Pancreas (tissue), 10 donors: Measurements from ENCODE around the gene BMERB1. TPM values are rescaled to one million over a fixed set of nuclear protein-coding genes. Genes with fewer than 3 reads are reported as not detected.

ENCODE experiments used
- ATAC-seq, 4 donors: fragments of 200-7000 bp; cut with Tn5 transposase; one replicate each; pipeline versions ENCODE4 v1.8.0 to v1.9.1; 2020; ENCODE audit warnings: mild to moderate bottlenecking in 4 of 4, moderate library complexity in 4 of 4
- DNase-seq, 6 donors: peaks; one replicate each; pipeline ENCODE4 v3.0.0-alpha.2; 2020
- FAIRE-seq: peaks from 2 replicates; lab custom pipeline; 2012; peaks lifted over from hg19 to GRCh38; lab: Jason Lieb, UNC
- H3K27ac ChIP-seq, 4 donors: fragments of 200-600 bp; sonication (generic); 1 replicate in 3 of 4; 2 replicates in 1 of 4; pipeline versions ENCODE4 v1.5.0 to v1.8.0; 2020
- H3K27me3 ChIP-seq, 4 donors: fragments of 200-600 bp; one replicate each; pipeline ENCODE4 v1.8.0; 2021
- H3K36me3 ChIP-seq, 3 donors: fragments of 200-600 bp; sonication (generic) in 1 of 3; one replicate each; pipeline versions ENCODE4 v1.5.0 to v1.8.0; 2020 to 2021
- H3K4me1 ChIP-seq, 3 donors: fragments of 200-600 bp; one replicate each; pipeline ENCODE4 v1.8.0; 2021
- H3K4me3 ChIP-seq, 4 donors: fragments of 200-600 bp; sonication (generic) in 2 of 4; one replicate each; pipeline versions ENCODE4 v1.5.0 to v1.8.0; 2020 to 2021
- H3K9me3 ChIP-seq, 4 donors: fragments of 200-600 bp; one replicate each; pipeline ENCODE4 v1.8.0; 2021
- WGBS, 2 donors: extraction: QIAGEN DNeasy Blood & Tissue Kit; methylation state at CpG; one replicate each; pipeline ENCODE4 v1.1.7; 2013; 5-methylcytosine and 5-hydroxymethylcytosine counted together
- intact Hi-C, 3 donors: fragments of 100-400 bp; cut with DNase I; formaldehyde crosslinking; loops; one replicate each; pipeline versions ENCODE4 v1.11.1 to v1.14.2; 2022
- polyA plus RNA-seq, 2 donors: library from polyadenylated mRNA; stranded (reverse); fragments of 200-250 nt; gene quantifications; one replicate each; pipeline ENCODE4 v1.2.3, GENCODE V29; 2013
- total RNA-seq, 6 donors: library from RNA; stranded (reverse); fragmentation: NEBNext Ultra II Directional in 4 of 6; extraction: Animal tissue kit (Norgen Biotek cat#: 25700) in 4 of 6; gene quantifications; one replicate each; pipeline versions ENCODE4 v1.2.1 to v1.2.4, GENCODE V29; 2021 to 2023
- TF ChIP-seq, protein P1 (sequence below), 4 donors: fragments of 200-600 bp; sonication (generic) in 3 of 4; IDR thresholded peaks; one replicate each; pipeline versions ENCODE4 v1.5.0 to v1.8.0; 2021; ENCODE audit warnings: antibody characterized with exemption in 4 of 4
- donor health status: healthy with polysubstance abuse.
- donor health status: DM: no; HTN: no; CAD: no; lungs with moderate emphysema.
- donor health status: DM: no; HTN: no; CAD: no.
- donor health status: control.
- donor health status: control.
- donor health status: Bipolar disorder and iron deficiency.
- donor health status: DM: yes; HTN: yes; CAD: no.
- donor health status: DM: no; HTN: no; CAD: no.
- donor health status: DM: no; HTN: no; CAD: no.
- donor health status: DM: yes; HTN: yes; CAD: no.

BMERB1 gene
- total and polyA plus RNA-seq, 8 donors: 10.3 to 21.7 (median 17.5) TPM

GRCh38 chr16:15483857-15484256 lies 49.5 kb downstream of the BMERB1 start:
- Histone ChIP-seq H3K4me1 (peaks cover 0 to 10% (median 0%) of the 10 kb centered on the region in 3 donors), H3K4me3 (no peak overlapping the region), H3K27me3 (no peaks in the 10 kb centered on the region), H3K27ac (no peak overlapping the region), H3K36me3 (no peaks in the 10 kb centered on the region), H3K9me3 (no peaks in the 10 kb centered on the region)
- WGBS, 2 donors: 92 to 95% methylated on average over 2 of the region's 2 CpGs
- FAIRE-seq (no peak), DNase-seq (no peak), ATAC-seq (no peak)
- intact Hi-C loops: no loop called here
- TF ChIP-seq, protein P1, sequence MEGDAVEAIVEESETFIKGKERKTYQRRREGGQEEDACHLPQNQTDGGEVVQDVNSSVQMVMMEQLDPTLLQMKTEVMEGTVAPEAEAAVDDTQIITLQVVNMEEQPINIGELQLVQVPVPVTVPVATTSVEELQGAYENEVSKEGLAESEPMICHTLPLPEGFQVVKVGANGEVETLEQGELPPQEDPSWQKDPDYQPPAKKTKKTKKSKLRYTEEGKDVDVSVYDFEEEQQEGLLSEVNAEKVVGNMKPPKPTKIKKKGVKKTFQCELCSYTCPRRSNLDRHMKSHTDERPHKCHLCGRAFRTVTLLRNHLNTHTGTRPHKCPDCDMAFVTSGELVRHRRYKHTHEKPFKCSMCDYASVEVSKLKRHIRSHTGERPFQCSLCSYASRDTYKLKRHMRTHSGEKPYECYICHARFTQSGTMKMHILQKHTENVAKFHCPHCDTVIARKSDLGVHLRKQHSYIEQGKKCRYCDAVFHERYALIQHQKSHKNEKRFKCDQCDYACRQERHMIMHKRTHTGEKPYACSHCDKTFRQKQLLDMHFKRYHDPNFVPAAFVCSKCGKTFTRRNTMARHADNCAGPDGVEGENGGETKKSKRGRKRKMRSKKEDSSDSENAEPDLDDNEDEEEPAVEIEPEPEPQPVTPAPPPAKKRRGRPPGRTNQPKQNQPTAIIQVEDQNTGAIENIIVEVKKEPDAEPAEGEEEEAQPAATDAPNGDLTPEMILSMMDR (IDR thresholded peaks at IDR 0.05): no peak

- Histone ChIP-seq H3K4me3 (no peak overlapping the region), H3K36me3 (no peaks in the 10 kb centered on the region), H3K27me3 (no peaks in the 10 kb centered on the region), H3K4me1 (peaks cover 0 to 10% (median 0%) of the 10 kb centered on the region in 3 donors), H3K27ac (no peak overlapping the region), H3K9me3 (no peaks in the 10 kb centered on the region)
- DNase-seq (no peak), FAIRE-seq (no peak), ATAC-seq (no peak)
- TF ChIP-seq, protein P1 (IDR thresholded peaks at IDR 0.05): no peak
- 73 to 75% methylated on average over 5 of the region's 5 CpGs for WGBS, 2 donors
- intact Hi-C loops: no loop called here
Observed at GRCh38 chr16:15484662-15485061, 50.3 kb downstream of the BMERB1 start.

DNA sequence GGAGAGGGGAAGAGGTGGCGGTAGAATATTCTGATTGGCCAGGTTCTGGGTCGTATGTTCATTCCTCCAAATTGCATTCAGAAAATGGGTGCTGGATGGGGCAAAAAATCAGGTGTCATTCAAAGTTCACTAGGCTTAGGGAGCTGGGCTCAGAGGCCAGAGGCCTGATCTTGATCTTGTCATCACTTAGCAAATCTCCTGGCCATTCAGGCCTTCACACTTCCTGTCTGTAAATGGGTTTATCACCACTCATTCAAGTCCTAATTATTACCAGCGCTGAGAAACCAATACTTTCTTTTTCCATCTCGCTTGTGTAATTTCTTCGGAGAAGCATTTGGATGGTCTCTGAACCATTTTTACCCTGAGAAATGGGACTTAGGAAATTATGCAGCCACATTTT lies 50.8 kb downstream of the BMERB1 start:
- H3K4me1 ChIP-seq: peaks cover 0 to 10% (median 0%) of the 10 kb centered on the region in 3 donors
- ATAC-seq (no peak), FAIRE-seq (no peak), DNase-seq (no peak)
- intact Hi-C loops: no loop called here
- 96% methylated on average over 5 of the region's 5 CpGs for WGBS, 2 donors
- H3K27ac ChIP-seq: no peak overlapping the region
- no peaks in the 10 kb centered on the region for H3K36me3 ChIP-seq
- TF ChIP-seq, protein P1 (IDR thresholded peaks at IDR 0.05): no peak
- H3K9me3 ChIP-seq: no peaks in the 10 kb centered on the region
- H3K4me3 ChIP-seq: no peak overlapping the region
- no peaks in the 10 kb centered on the region for H3K27me3 ChIP-seq

GRCh38 chr16:15486661-15487060 lies 52.3 kb downstream of the BMERB1 start:
- FAIRE-seq: no peak

More at GRCh38 chr16:15486661-15487060, 52.3 kb downstream of the BMERB1 start:
- WGBS, 2 donors: 88 to 92% methylated on average over 1 of the region's 1 CpG
- H3K4me1 ChIP-seq: peaks cover 0 to 10% (median 0%) of the 10 kb centered on the region in 3 donors
- DNase-seq (no peak), ATAC-seq (no peak)
- no peak overlapping the region for H3K27ac ChIP-seq
- no peaks in the 10 kb centered on the region for H3K36me3 ChIP-seq
- H3K27me3 ChIP-seq: no peaks in the 10 kb centered on the region
- no peak overlapping the region for H3K4me3 ChIP-seq
- intact Hi-C loops: no loop called here
- TF ChIP-seq, protein P1 (IDR thresholded peaks at IDR 0.05): no peak
- H3K9me3 ChIP-seq: no peaks in the 10 kb centered on the region
